ENCODE data around the gene ARHGAP22. TPM values are rescaled to one million over a fixed set of nuclear protein-coding genes. Genes with fewer than 3 reads are reported as not detected.

The ARHGAP22 gene
- total and polyA plus RNA-seq, 2 experiments from 2014 or later = 4.8 to 10.7 TPM

DNA sequence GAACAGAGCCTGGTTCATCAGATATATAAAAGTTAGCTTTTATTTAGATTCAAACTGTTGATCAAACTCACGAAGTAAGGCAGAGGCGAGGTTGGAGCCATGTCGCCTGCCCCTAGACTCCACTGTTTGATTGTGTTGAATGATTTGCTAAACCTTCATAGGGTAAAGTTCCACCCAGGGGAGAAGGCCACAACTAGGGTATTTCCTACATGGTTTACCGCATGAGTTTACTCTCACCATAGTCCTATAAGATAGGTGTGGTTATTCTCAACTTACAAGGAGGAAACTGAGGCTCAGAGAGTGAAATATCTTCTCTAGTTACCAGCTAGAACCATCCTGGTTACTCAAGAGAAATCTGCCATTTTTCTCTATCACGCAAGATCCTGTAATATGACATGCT lies 31.8 kb downstream of the ARHGAP22 start:
- no peaks in the 10 kb centered on the region for H4K20me1 ChIP-seq (replicated peaks; ENCODE audit: insufficient read depth)
- Mint-ChIP-seq H3K36me3 (ENCODE audit: low read depth) (no peaks in the 10 kb centered on the region), H3K27ac (no peak overlapping the region), H3K27me3 (ENCODE audit: insufficient read depth, low read depth, poor library complexity) (peaks cover 3% of the 10 kb centered on the region), H3K4me1 (peaks cover 1% of the 10 kb centered on the region; the same call in 1 of the 3 replicates), H3K4me3 (no peak overlapping the region), H3K9me3 (no peaks in the 10 kb centered on the region; the same call in 2 of the 3 replicates)
- H3K27ac ChIP-seq (ENCODE audit: low read depth) = no peak overlapping the region
- no peaks in the 10 kb centered on the region for H3K79me2 ChIP-seq (replicated peaks; ENCODE audit: insufficient read depth)
- H3K9me2 ChIP-seq (ENCODE audit: insufficient read depth) = peaks cover 15% of the 10 kb centered on the region; the same call in 1 of the 2 replicates
- H2AFZ ChIP-seq = no peak overlapping the region
- H3K4me1 ChIP-seq (ENCODE audit: insufficient read depth) = peaks cover under 1% of the 10 kb centered on the region
- H3K4me2 ChIP-seq = no peak overlapping the region
- TF ChIP-seq ZNF331 (CRISPR knock-in tag; IDR thresholded peaks at IDR 0.05; ENCODE audit: low read depth) (no peak), STAT1 (IDR thresholded peaks at IDR 0.05; ENCODE audit: unreplicated experiment) (no peak), ZNF114 (CRISPR knock-in tag; IDR thresholded peaks at IDR 0.05) (no peak), NANOG (IDR thresholded peaks at IDR 0.05; ENCODE audit: borderline replicate concordance) (no peak), EZH2phosphoT487 (IDR thresholded peaks at IDR 0.05; ENCODE audit: unreplicated experiment) (no peak), POLR2AphosphoS5 (IDR thresholded peaks at IDR 0.05; ENCODE audit: low read depth) (no peak), EZH2 (IDR thresholded peaks at IDR 0.05; ENCODE audit: low read depth, unreplicated experiment) (no peak), CREB1 (CRISPR knock-in tag; IDR thresholded peaks at IDR 0.05; ENCODE audit: low read depth) (no peak), JUNB (IDR thresholded peaks at IDR 0.05; ENCODE audit: unreplicated experiment) (no peak)
- TF ChIP-seq, protein P1, sequence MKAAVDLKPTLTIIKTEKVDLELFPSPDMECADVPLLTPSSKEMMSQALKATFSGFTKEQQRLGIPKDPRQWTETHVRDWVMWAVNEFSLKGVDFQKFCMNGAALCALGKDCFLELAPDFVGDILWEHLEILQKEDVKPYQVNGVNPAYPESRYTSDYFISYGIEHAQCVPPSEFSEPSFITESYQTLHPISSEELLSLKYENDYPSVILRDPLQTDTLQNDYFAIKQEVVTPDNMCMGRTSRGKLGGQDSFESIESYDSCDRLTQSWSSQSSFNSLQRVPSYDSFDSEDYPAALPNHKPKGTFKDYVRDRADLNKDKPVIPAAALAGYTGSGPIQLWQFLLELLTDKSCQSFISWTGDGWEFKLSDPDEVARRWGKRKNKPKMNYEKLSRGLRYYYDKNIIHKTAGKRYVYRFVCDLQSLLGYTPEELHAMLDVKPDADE (IDR thresholded peaks at IDR 0.05) = no peak
- TF ChIP-seq, protein P2, sequence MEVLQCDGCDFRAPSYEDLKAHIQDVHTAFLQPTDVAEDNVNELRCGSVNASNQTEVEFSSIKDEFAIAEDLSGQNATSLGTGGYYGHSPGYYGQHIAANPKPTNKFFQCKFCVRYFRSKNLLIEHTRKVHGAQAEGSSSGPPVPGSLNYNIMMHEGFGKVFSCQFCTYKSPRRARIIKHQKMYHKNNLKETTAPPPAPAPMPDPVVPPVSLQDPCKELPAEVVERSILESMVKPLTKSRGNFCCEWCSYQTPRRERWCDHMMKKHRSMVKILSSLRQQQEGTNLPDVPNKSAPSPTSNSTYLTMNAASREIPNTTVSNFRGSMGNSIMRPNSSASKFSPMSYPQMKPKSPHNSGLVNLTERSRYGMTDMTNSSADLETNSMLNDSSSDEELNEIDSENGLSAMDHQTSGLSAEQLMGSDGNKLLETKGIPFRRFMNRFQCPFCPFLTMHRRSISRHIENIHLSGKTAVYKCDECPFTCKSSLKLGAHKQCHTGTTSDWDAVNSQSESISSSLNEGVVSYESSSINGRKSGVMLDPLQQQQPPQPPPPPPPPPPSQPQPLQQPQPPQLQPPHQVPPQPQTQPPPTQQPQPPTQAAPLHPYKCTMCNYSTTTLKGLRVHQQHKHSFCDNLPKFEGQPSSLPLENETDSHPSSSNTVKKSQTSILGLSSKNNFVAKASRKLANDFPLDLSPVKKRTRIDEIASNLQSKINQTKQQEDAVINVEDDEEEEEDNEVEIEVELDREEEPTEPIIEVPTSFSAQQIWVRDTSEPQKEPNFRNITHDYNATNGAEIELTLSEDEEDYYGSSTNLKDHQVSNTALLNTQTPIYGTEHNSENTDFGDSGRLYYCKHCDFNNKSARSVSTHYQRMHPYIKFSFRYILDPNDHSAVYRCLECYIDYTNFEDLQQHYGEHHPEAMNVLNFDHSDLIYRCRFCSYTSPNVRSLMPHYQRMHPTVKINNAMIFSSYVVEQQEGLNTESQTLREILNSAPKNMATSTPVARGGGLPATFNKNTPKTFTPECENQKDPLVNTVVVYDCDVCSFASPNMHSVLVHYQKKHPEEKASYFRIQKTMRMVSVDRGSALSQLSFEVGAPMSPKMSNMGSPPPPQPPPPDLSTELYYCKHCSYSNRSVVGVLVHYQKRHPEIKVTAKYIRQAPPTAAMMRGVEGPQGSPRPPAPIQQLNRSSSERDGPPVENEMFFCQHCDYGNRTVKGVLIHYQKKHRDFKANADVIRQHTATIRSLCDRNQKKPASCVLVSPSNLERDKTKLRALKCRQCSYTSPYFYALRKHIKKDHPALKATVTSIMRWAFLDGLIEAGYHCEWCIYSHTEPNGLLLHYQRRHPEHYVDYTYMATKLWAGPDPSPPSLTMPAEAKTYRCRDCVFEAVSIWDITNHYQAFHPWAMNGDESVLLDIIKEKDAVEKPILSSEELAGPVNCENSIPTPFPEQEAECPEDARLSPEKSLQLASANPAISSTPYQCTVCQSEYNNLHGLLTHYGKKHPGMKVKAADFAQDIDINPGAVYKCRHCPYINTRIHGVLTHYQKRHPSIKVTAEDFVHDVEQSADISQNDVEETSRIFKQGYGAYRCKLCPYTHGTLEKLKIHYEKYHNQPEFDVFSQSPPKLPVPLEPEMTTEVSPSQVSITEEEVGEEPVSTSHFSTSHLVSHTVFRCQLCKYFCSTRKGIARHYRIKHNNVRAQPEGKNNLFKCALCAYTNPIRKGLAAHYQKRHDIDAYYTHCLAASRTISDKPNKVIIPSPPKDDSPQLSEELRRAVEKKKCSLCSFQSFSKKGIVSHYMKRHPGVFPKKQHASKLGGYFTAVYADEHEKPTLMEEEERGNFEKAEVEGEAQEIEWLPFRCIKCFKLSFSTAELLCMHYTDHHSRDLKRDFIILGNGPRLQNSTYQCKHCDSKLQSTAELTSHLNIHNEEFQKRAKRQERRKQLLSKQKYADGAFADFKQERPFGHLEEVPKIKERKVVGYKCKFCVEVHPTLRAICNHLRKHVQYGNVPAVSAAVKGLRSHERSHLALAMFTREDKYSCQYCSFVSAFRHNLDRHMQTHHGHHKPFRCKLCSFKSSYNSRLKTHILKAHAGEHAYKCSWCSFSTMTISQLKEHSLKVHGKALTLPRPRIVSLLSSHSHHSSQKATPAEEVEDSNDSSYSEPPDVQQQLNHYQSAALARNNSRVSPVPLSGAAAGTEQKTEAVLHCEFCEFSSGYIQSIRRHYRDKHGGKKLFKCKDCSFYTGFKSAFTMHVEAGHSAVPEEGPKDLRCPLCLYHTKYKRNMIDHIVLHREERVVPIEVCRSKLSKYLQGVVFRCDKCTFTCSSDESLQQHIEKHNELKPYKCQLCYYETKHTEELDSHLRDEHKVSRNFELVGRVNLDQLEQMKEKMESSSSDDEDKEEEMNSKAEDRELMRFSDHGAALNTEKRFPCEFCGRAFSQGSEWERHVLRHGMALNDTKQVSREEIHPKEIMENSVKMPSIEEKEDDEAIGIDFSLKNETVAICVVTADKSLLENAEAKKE (CRISPR knock-in tag; IDR thresholded peaks at IDR 0.05) = no peak
- TF ChIP-seq, protein P3, sequence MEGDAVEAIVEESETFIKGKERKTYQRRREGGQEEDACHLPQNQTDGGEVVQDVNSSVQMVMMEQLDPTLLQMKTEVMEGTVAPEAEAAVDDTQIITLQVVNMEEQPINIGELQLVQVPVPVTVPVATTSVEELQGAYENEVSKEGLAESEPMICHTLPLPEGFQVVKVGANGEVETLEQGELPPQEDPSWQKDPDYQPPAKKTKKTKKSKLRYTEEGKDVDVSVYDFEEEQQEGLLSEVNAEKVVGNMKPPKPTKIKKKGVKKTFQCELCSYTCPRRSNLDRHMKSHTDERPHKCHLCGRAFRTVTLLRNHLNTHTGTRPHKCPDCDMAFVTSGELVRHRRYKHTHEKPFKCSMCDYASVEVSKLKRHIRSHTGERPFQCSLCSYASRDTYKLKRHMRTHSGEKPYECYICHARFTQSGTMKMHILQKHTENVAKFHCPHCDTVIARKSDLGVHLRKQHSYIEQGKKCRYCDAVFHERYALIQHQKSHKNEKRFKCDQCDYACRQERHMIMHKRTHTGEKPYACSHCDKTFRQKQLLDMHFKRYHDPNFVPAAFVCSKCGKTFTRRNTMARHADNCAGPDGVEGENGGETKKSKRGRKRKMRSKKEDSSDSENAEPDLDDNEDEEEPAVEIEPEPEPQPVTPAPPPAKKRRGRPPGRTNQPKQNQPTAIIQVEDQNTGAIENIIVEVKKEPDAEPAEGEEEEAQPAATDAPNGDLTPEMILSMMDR (conservative IDR thresholded peaks at IDR 0.05; ENCODE audit: low read depth in 2 of 2) = no peak
- TF ChIP-seq, protein P4, sequence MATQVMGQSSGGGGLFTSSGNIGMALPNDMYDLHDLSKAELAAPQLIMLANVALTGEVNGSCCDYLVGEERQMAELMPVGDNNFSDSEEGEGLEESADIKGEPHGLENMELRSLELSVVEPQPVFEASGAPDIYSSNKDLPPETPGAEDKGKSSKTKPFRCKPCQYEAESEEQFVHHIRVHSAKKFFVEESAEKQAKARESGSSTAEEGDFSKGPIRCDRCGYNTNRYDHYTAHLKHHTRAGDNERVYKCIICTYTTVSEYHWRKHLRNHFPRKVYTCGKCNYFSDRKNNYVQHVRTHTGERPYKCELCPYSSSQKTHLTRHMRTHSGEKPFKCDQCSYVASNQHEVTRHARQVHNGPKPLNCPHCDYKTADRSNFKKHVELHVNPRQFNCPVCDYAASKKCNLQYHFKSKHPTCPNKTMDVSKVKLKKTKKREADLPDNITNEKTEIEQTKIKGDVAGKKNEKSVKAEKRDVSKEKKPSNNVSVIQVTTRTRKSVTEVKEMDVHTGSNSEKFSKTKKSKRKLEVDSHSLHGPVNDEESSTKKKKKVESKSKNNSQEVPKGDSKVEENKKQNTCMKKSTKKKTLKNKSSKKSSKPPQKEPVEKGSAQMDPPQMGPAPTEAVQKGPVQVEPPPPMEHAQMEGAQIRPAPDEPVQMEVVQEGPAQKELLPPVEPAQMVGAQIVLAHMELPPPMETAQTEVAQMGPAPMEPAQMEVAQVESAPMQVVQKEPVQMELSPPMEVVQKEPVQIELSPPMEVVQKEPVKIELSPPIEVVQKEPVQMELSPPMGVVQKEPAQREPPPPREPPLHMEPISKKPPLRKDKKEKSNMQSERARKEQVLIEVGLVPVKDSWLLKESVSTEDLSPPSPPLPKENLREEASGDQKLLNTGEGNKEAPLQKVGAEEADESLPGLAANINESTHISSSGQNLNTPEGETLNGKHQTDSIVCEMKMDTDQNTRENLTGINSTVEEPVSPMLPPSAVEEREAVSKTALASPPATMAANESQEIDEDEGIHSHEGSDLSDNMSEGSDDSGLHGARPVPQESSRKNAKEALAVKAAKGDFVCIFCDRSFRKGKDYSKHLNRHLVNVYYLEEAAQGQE (IDR thresholded peaks at IDR 0.05; ENCODE audit: unreplicated experiment) = no peak
- H3F3A ChIP-seq (replicated peaks; ENCODE audit: low read depth) = no peaks in the 10 kb centered on the region
- DNase-seq (ENCODE audit: low spot score) (no peak), ATAC-seq (no peak)
- H3K36me3 ChIP-seq (ENCODE audit: insufficient read depth) = no peaks in the 10 kb centered on the region
- no peak overlapping the region for H3K4me3 ChIP-seq
- H3K27me3 ChIP-seq (ENCODE audit: insufficient read depth) = no peaks in the 10 kb centered on the region

Data from GM23338 (cell line).